Glomerular visceral epithelial cell (primary cell): Measurements from ENCODE around the gene SUPT20HL2.
"Not testable (repeated sequence)": the region's sequence is repeated elsewhere in the genome, so short reads cannot be mapped to it uniquely, and the experiment has no call there.

ENCODE experiments used
- DNase-seq: peaks from one replicate; pipeline ENCODE4 v3.0.0-alpha.2; 2016; ENCODE audit errors: extremely low spot score

Gene SUPT20HL2

DNA sequence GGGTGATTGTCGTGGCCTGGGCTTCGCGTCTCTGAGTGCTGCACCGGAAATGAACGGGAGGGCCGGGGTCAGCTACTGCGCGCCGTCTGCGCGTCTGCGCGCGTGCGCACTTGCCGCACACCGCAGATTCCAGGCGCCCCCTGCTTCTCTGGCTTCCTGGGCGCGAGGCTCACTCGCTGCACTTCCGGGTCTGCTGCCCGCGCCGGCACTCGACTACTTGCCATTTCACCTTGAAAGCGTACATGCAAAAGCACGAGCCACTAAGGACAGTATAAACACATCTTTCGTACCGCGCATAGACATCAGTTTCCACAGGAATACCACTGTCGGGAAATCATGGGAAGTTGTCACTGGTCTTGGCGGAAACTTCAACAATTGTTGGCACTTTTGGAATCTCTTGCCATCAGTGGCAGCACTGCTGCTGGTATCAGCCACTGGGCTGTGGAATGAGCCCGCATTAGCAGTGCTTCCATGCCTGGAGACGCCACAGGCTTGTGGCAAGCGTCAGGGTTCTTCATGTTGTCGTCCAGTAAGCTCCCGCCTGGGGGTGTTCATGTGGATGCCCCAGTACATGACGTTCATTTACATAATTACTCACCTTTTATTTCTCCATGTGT, at the start of gene SUPT20HL2:
SUPT20HL2 (minus strand) TSS at position 51 of the 617 bp plus-strand sequence. CDS start 754 bp downstream, outside the sequence.
- no peak for DNase-seq

DNA sequence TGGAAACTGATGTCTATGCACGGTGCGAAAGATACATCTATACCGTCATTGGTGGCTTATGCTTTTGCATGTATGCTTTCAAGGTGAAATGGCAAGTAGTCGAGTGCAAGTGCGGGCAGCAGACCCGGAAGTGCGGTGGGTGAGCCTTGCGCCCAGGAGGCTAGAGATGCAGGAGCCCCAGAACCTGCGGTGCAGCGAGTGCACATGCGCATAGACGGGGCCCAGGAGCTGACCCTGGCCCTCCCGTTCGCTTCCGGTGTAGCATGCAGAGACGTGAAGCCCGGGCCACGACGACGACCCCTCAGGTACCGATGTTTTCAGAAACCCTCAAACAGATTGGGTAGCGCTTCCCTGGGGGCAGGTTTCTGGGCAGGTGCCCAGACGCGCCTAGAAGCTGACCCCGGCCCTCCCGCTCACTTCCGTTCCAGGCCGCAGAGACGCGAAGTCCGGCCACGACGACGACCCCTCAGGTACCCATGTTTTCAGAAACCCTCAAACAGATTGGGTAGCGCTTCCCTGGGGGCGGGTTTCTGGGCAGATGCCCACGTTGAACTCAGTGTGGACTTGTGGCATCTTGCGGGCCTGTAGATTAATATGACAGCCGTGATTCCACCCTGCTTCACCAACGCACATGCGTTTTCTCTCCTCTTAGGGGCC, 48.3 kb upstream of the SUPT20HL2 start:
- not testable (repeated sequence) for DNase-seq

DNA sequence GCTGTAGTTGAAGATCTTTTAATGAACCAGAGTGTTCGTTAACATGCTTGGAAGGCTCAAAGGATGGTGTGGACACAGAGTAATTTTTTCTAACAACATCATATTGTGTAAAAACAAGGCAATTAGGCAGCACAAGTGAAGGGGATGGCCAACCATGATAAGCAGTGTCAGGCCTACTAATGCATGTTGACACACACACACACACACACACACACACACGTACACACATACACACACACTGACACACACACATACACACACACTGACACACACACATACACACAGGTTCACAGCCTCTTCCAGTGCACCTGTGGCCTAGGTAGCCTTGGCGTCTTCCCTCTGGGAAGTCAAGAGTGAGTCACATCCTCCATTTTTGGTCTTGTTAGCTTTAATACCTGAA, 46.4 kb upstream of the SUPT20HL2 start, which contains the start of gene SUPT20HL1:
SUPT20HL1 (plus strand) TSS at position 368 of the 400 bp plus-strand sequence. CDS start 2,122 bp downstream, outside the sequence.
- DNase-seq: no peak

DNA sequence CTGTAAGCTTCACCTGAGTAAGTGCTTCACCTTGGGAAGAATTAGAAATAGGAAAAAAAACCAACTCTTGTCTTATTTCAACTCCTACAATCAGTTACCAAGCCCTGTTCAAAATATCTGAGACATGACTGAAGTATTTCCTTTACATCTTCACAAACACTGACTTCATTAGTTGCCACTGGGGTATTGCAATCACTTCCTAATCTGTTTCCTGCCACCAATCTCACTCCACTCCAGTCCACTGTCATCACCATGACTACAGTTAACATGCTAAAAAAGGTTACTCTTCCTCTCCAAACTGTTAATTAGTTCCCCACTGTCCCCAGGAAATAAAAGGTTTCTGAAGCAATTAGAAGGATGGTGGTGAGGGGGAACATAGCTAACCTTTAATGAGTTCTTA, 43.2 kb upstream of the SUPT20HL2 start:
- DNase-seq: no peak

DNA sequence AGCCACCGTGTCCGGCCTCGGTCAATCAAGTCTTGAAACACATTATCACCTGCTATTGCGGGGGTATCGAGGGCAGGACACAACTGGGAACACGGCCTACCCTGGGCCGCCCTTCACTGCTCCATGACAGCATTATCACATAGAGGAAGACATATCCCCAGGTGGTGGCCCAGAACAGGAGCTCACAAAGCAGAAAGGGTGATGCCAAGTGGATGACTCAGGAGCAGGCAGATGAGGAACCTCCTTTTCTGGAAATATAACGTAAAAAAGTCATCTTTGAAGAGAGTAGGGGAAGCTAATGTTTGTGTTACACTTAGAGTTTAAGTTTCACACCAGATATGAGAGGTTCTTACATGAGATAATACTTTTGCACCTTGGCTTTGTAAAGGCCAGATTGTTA, 41.2 kb upstream of the SUPT20HL2 start:
- no peak for DNase-seq

DNA sequence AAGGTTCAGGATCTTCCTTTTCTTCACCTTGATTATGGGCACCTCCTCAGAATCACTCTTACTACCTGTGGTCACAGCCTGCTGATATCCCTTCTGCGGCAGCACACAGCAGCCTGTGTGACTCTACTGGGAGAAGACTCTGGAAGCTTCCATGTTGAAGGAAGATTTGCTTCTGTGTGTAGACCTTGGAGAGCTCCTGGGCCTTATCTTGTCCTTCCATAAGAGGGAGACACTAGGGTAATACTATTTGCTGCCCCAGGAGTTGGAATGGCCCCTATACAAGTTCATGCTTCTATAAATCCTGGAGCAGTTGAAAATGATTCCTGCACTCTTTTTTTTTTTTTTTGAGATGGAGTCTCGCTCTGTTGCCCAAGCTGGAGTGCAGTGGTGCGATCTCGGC, 36.3 kb upstream of the SUPT20HL2 start:
- no peak for DNase-seq

DNA sequence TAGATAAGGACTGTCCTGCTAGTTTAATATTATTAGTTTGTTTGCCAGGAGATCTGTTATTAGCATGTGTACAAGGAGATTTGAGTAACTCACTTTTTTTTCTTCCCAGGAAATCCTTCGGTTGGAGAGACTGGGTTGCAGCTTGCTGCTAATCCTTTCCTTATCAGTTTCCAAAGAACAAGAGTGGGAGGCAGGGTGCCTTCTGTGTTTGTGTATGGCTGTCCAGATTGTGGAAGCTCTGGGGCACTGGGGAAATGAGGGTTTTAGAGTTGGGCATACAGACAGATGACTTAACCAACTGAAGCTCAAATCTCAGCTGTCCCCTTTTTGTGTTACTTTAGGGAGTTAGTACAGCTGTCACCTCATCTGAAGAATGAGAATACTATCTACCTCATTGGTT, 34.0 kb upstream of the SUPT20HL2 start:
- no peak for DNase-seq

DNA sequence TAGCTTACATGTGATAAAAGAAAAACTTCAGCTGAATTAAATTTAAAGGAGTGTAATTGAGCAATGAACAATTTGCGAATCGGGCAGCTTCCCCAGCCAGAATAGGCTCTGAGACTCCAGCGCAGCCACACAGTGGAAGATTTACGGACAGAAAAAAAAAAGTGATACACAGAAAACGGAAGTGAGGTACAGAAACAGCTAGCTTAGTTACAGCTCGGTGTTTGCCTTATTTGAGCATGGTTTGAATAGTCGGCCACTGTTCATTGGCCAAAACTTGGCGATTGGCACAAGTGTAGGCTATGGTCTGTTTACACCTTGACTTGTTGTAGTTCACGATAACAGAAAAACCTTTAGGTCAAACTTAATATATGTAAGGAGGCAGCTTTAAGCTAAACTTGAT, 29.9 kb upstream of the SUPT20HL2 start:
- no peak for DNase-seq

DNA sequence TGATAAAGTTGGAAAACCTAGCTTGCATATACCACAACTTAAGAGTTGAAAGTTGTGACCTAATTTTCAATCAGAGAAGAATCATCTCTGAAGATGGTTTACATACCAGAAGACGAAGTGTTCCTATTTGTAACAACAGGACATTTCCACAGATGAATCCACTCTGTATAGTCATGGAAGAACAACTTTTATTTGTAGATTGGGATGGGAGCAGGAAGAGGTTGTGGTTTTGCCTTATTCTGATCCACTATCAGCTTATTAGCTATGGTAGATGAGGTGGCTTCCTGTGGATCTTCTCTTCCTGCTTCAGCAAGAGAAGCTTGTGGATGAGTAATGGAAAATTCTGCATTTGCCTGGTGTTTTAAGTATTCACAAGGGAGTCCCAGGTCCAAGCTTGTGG, 27.9 kb upstream of the SUPT20HL2 start:
- peak; percentile 7 for DNase-seq

DNA sequence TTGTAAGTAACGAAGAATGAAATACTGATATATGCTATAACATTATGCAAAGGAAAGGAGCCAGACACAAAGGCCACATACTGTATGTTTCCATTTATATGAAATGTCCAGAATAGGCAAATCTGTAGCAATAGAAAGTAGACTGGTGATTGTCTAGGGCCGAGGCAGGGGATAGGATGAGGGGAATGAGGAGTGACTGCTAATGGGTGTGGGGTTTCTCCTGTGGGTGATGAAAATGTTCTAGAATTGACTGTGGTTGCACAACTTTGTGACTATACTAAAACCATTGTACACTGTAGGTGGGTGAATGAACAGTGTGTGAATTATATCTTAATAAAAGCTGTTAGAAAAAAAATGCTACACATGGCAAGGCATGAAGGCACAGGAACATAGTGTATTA, 26.6 kb upstream of the SUPT20HL2 start:
- no peak for DNase-seq

DNA sequence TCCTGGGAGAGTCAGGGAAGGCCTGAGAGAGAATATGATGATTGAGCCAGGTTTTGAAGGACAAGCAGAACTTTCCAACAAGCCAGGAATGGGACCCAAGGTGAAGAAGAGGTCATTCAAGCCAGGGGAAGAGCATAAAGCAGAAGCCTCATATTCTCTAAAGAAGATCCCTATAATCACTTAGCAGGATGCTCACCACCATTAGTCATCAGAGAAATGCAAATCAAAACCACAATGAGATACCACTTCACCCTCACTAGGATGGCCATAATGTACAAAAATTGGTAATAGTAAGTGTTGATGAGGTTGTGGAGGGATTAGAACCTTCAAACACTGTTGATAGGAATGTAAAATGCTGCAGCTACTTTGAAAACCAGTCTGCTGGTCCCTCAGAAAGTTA, 26.0 kb upstream of the SUPT20HL2 start:
- no peak for DNase-seq

DNA sequence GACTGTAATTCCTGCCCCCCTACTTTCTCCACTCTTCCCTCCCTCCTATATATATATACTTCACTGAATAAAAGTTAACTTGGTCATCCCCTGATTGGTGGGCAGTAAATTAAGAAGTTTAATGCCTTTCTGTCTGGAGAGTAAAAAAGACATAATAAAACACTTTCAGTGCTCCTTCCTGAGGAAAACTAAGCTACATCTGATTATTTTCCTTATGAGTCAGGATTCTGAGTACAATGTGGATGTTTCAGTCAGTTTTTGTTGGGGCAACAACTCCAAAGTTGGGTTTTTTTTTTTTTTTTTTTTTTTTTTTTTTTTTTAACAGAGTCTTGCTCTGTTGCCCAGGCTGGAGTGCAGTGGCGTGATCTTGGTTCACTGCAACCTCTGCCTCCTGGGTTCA, 22.0 kb upstream of the SUPT20HL2 start:
- DNase-seq: no peak

DNA sequence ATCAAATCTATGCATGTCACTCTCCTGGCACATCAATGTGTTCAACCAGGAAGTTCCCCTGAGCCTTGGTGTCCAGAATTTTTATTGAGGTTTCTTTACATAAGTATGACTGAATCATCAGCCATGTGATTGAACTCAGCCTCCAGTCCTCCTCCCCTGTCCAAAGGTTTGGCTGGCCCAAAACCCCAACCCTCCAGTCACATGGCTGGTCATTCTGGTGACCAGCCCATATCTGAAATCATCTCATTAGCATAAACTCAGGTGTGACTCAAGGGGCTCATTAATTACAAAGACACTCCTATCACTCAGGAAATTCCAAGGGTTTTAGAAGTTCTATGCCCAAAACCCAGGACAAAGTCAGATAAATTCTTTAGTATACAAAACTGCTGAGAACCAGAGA, 20.6 kb upstream of the SUPT20HL2 start:
- no peak for DNase-seq

DNA sequence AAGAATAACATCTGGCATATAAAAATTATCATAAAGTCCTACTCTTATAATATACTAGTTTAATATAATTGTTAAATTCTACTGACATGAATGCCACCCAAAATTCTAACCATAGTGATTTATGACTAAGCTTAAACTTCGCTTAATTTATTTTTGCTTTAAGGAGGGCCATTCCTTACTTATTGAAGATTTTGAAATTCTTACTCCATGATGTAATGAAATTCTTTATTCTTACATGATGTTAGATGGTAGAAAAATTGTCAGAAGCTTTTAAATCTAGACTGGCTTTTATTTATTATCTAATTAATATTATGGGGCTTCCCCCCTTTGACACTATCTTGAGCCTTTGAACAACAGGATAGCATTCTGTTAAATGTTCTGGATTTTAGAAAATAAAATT, 19.5 kb upstream of the SUPT20HL2 start:
- no peak for DNase-seq

DNA sequence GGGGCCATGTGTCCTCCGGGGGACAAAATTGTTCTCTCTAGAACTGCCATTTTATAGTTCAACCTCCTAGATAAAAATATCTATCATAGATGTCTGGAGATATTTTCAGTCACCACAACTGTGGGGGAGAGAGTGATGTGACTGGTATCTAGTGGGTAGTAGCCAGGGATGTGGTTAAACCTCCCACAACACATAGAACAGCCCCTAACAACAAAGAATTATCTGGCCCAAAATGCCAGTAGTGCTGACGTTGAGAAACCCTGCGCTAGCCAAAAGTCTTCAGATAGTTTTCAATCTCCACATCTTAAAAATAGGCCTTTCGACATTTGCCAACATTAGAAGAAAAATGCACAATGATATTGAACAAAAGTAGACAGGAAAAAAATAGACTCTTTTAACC, 19.0 kb upstream of the SUPT20HL2 start:
- DNase-seq: no peak

DNA sequence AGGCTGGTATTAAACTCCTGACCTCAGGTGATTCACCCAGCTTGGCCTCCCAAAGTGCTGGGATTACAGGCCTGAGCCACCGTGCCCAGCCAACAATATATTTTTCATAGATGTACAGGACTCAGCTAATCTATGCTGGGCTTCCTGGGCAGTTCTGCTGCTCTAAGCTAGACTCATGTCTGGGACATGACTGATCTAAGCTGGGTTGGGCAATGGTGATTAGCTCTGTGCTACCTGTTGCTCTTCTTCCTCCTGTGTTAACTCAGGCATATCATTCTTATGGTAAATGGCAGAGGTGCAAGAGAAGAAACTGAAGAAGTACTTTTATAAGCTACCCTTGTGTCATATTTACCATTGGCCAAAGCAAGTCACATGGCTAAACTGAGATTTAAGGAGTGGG, 11.4 kb upstream of the SUPT20HL2 start:
- no peak for DNase-seq

DNA sequence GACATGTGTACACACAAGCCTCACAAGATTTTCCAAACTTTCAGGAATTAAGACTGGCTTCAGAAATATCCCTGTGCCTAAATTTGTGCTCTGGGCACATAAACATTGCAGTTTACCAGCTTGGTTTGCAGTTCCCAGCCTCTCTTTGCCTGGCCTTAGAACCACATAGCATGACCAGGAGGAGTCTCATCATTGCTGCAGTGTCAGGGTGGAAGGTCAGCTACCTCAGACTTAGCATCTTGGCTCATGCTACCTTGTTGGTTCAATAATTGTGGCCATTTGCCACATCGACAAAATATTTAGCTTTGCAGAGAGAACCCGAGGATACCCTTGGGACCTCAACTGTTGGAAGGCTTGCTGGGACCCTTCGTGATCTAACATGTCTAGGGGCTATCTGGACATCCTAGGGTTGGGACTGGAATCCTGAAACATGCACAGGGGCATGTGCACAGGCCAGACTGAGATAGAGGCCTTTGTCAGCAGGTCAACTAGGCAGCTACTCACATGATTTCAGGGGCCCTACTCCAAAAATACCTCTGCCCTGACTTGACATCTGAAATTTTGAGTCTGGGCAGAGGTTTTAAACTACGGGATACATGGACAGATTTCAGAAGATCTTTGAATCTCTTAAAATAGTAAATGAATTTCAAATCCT, 8.0 kb upstream of the SUPT20HL2 start:
- no peak for DNase-seq

DNA sequence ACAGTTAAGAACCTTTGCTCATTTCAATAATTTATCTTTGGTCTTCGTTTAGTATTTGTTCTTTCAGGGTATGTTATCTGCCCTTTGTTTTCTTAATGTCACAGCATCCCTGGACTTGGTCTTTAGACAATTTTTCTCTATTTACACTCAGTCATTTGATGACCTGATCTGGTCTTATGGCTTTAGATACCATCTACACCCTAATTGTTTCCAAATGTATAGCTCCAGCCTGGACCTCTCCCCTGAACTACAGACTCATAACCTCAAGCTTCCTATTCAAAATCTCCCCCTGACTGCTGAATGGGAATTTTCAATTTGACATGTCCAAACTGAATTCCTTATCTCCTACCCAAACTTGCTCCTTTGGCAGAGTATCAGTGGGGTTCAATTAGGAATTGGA, 3.7 kb upstream of the SUPT20HL2 start:
- DNase-seq: no peak

DNA sequence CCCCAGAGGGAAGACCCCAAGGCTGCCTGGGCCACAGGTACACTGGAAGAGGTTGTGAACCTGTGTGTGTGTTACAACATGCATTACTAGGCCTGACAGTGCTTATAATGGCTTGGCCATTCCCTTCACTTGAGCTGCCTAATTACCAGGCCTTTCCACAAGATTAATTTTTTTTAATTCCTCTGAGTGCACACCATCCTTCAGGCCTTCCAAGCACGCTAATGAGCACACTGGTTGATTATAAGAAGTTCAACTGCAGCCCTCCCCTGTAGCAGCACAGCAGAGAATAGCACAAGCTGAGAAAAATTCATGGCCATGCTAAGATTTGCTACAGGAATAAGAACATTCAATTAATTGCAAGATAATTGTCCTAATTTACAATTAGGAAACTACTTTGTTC, 2.2 kb upstream of the SUPT20HL2 start:
- DNase-seq: no peak

DNA sequence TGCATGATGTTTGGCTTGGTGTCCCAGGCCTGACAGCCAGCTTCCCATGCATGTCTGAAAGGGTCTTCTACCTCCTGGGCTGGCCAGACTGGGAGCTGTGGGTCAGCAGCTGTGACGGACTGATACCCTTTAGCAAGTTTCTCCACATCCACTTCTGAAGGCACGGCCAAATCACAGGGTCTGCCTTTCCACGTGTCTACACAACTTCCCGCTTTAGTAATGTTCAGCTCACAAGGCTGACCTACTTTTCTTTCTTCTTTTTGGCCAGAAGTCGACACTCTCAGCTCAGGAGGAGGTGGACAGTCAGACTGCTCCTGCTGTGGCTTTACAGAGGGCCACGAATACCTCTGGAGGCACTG, 1.6 kb downstream of the SUPT20HL2 start:
- not testable (repeated sequence) for DNase-seq

DNA sequence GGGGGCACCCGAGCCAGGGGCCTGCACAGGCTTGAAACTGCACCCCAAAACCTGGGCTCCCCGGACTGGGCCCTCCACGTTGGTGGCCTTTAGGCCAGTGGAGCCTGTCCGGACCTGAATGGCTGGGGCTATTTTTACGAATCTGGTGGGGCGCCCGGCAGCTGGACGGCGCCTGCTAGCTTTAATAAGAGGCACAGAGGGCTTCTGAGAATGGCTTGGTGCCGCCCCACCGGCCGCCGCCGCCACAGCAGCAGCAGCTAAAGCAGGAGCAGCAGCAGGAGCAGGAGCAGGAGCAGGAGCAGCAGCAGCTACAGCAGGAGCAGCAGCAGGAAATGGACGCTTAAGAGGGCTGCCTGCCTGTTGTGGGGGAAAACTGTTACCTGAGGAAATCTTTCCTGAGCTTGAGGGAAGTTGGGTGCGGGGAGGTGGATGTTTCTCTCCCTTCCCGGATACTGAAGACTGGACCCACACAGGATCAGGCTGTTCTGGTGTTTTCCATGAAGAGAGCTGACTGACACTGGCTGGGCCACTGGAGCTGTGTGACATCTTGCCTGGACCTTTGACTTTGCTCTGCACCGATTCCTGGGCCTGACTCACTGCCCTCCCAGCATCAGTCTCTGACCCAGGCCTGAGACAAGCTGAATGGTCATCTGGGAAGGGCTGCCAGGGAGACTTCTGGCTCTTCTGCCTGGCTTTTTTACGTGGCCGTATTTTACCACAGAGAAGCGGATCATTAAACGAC, 2.2 kb downstream of the SUPT20HL2 start:
- not testable (repeated sequence) for DNase-seq

DNA sequence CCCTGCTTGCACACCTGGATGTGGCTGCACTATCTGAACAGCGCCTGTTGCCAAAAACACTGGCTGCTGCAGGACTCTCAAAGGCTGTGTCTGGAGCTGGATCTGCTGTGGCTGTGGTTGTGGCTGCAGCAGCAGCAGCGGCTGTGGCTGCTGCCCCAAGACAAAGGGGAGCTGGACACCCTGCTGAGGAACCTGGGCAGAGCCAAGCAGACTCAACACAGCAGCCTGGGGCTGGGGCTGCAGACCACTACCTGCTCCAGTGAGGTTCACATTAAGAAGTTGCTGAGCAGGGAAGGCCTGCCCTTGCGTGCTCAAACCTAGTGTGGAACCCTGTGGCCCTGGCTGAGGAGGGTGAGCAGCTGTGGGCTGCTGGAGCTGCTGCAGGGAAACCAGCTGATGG, 3.0 kb downstream of the SUPT20HL2 start:
- not testable (repeated sequence) for DNase-seq
